Measurements from ENCODE around the gene SLC9B2. TPM values are rescaled to one million over a fixed set of nuclear protein-coding genes. Genes with fewer than 3 reads are reported as not detected.

The SLC9B2 gene
- total RNA-seq, 2 experiments from 2014 or later, result 18.2 to 19.7 TPM

DNA sequence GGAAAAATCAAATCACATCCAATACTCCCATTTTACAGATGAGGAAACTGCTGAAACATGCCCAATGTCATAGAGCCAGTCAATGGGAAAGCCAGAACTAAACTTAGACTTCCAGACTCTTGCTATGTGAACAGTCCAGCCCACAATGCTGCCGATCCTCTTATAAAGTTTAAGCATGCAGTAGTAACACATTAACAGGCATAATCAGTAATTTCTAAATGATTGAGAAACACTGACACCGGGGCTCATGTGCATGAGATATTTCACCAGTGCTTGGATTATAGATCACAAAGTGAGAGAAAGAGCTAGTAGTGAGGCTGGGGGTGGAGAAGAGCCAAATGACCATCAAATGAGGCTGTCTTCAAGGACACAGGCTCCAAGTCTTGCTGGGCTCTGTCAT is 20.6 kb upstream of the SLC9B2 start:
- DNase-seq (no peak), ATAC-seq (ENCODE audit: low read depth) (no peak)
- Mint-ChIP-seq H3K4me1 (peaks cover 25% of the 10 kb centered on the region), H3K27me3 (no peaks in the 10 kb centered on the region), H3K36me3 (peaks cover 6% of the 10 kb centered on the region), H3K4me3 (no peak overlapping the region), H3K27ac (no peak overlapping the region), H3K9me3 (no peaks in the 10 kb centered on the region)
- POLR2A ChIA-PET, result no interaction called here

DNA sequence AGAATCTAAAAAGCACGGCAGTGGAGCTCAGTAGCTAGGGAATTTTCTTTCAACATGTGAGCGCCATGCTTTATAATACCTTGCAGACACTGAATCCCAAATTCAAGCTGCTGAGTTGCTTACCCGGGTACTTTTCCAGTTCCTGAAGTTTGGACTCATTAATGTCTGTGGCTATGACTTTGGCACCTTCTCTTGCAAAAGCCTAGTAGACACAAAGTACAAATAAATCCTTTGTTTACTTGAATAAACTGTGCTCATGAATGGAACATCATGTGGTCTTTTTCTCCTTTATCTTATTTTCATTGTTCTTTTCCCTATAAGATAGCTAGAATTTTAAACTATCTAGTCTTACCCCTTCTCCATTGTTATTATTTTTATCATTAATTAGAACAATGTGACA is 18.5 kb upstream of the SLC9B2 start:
- Mint-ChIP-seq H3K27ac (no peak overlapping the region), H3K36me3 (peaks cover 8% of the 10 kb centered on the region), H3K9me3 (no peaks in the 10 kb centered on the region), H3K4me3 (no peak overlapping the region), H3K4me1 (peaks cover 32% of the 10 kb centered on the region), H3K27me3 (no peaks in the 10 kb centered on the region)
- DNase-seq (no peak), ATAC-seq (ENCODE audit: low read depth) (no peak)
- POLR2A ChIA-PET, result no interaction called here

DNA sequence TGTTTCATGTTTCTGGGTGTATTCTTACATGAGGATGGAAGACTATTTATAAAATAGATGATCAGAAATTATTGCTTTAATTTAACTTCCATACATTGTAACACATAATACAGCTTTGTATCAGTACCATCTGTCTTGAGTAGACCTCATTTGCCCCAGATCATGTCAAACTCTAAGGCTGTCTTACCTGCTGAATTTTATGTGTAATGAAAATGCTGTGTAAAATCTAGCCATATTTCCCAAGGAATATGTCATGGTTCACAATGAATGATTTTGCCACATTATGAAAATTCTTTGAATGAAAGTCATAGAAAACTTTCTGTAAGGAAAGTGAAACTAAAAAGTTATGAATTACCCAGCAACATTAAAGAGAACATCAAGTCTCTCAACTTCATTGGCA is 15.7 kb upstream of the SLC9B2 start:
- Mint-ChIP-seq H3K9me3 (no peaks in the 10 kb centered on the region), H3K4me3 (peak overlapping the region; percentile 79), H3K36me3 (peaks cover 16% of the 10 kb centered on the region), H3K4me1 (peaks cover 23% of the 10 kb centered on the region), H3K27me3 (no peaks in the 10 kb centered on the region), H3K27ac (peak overlapping the region; percentile 87)
- DNase-seq (no peak), ATAC-seq (ENCODE audit: low read depth) (no peak)
- POLR2A ChIA-PET, result interaction anchor here (0.8 kb wide), 1 partner anchor 15 kb away, joined by 3 read pairs; no protein-coding TSS in a partner anchor

DNA sequence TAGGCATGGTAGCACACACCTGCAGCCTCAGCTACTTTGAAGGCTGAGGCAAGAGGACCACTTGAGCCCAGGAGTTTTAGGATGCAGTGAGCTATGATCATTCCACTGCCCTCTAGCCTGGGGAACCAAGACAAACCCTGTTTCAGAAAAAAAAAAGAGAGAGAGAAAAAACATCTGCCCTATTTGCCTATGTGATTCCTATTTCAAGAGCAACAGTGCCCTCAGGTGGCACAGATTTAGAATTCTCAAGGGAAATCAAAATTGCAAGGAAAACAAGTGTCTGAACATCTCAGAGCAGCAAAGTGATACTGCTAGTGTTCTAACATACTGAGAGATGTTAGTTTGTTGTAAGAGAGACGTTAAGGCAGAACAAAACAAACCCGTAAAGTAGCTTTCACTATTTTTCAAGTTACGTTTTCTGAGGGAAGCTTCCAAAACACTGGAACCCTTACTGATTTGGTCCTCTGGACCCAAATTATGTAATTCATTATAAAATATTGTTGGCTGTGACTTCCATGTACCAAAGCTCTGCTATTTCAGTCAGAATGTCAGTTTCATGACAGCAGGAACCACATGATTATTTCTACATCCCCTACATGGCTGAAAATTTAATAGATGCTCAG is 15.2 kb upstream of the SLC9B2 start:
- H3K9me3 Mint-ChIP-seq, result no peaks in the 10 kb centered on the region
- H3K4me1 Mint-ChIP-seq, result peaks cover 23% of the 10 kb centered on the region
- ATAC-seq (ENCODE audit: low read depth), result peak; percentile 34
- H3K27me3 Mint-ChIP-seq, result no peaks in the 10 kb centered on the region
- no peak for DNase-seq
- peak overlapping the region; percentile 87 for H3K27ac Mint-ChIP-seq
- POLR2A ChIA-PET, result interaction anchor here (0.8 kb wide), 1 partner anchor 15 kb away, joined by 3 read pairs; no protein-coding TSS in a partner anchor
- peak overlapping the region; percentile 79 for H3K4me3 Mint-ChIP-seq
- H3K36me3 Mint-ChIP-seq, result peaks cover 18% of the 10 kb centered on the region

DNA sequence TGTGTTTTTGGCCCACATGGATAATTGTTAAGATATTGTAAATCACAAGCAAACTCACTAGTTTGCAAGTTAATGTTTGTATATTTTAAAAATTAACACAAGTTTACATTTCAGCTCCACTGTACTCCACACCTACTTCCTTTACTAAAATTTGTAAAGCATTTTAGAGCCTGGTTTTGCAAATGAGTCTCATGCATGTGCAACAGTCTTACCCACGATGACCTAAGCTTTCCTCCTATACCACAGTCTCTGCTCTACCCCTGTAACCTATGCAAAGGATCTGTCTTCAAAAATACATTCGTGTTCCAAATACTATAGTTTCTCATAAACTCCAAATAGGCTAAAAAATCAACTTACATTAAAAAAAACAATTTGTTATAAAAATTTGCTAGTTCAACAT is 12.9 kb upstream of the SLC9B2 start:
- Mint-ChIP-seq H3K27me3 (no peaks in the 10 kb centered on the region), H3K4me3 (no peak overlapping the region), H3K9me3 (no peaks in the 10 kb centered on the region), H3K4me1 (peaks cover 23% of the 10 kb centered on the region), H3K27ac (no peak overlapping the region), H3K36me3 (peaks cover 18% of the 10 kb centered on the region)
- POLR2A ChIA-PET, result interaction anchor here (1.4 kb wide), 1 partner anchor 70 kb away, joined by 3 read pairs; the partner anchor contains the start of gene SLC9B1
- ATAC-seq (ENCODE audit: low read depth) (peak; percentile 77), DNase-seq (no peak)

DNA sequence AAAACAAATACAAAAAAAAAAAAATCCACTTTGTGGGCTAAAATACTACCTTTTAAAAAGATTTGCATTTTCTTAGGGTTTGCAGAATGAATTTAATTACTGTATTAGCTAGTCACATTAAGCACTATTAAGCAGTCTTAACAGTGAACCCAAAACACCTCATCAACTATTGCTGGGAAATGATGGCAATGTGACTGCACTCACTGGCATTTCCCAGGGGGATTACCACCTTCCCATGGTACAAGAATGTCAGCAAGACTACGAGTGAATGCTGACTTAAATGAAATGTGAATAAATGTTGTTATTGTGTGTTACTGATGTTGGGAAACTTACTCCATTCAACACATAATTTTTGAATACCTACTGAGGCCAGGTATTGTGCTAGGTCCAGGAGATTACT is 10.0 kb upstream of the SLC9B2 start:
- Mint-ChIP-seq H3K9me3 (no peaks in the 10 kb centered on the region), H3K36me3 (peaks cover 17% of the 10 kb centered on the region), H3K4me3 (no peak overlapping the region), H3K27me3 (no peaks in the 10 kb centered on the region), H3K27ac (no peak overlapping the region), H3K4me1 (peaks cover 8% of the 10 kb centered on the region)
- POLR2A ChIA-PET, result no interaction called here
- DNase-seq (no peak), ATAC-seq (ENCODE audit: low read depth) (no peak)

DNA sequence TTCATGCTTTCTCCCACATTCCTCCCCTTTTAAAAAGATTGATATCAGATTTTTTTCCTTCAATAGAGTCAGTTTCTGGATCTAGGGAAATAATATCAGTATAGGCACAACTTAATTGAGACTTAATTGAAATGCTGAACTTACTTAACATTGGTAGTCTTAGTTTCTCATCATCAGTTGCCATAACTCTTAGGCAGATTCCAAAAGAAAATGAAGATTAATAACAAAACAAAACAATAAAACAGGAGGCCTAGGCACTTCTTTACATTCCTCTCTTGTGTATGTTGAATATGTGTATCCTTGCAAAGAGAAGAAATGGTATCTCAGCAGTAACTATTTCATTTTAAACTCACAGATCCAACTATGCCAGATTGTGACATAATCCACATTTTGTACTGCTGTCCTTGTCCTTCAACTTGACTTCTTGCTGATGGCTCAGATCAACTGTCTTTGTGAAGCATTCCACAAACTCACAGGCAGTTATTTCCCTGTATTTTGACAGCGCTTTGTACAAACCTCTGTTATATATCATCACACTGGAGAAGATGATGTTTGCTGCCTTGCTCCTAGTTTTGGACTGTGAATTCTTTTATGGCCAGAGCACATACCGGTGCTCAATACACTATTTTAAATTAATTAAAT is 9.1 kb upstream of the SLC9B2 start:
- ATAC-seq (ENCODE audit: low read depth), result no peak
- POLR2A ChIA-PET, result no interaction called here

DNA sequence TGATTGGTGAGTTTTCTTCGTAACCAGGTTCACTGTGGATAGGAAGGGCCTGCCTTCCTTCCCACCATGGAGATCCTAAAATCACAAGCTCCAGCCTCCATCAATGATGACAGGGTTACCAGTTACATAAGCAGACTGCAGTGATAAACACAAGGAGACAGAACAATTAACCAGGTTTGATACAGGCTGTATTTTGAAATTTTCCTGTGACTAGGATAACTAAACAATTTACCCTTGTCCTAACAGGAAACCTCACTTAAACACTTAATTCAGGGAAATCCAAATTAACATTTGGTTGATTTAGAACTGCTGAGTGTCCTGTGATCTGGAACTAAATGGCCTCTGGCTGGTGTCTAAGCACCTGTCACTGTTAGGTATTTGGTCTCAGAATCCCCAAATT is 3.1 kb upstream of the SLC9B2 start:
- POLR2A ChIA-PET, result no interaction called here
- no peak overlapping the region for H3K4me3 Mint-ChIP-seq
- H3K36me3 Mint-ChIP-seq, result peaks cover 11% of the 10 kb centered on the region
- H3K9me3 Mint-ChIP-seq, result no peaks in the 10 kb centered on the region
- H3K4me1 Mint-ChIP-seq, result peaks cover 23% of the 10 kb centered on the region
- no peaks in the 10 kb centered on the region for H3K27me3 Mint-ChIP-seq
- H3K27ac Mint-ChIP-seq, result peak overlapping the region; percentile 1
- ATAC-seq (ENCODE audit: low read depth) (no peak), DNase-seq (no peak)

More for the DNA sequence above, 9.1 kb upstream of the SLC9B2 start:
- Mint-ChIP-seq H3K4me1 (peaks cover 6% of the 10 kb centered on the region), H3K36me3 (peaks cover 21% of the 10 kb centered on the region), H3K4me3 (no peak overlapping the region), H3K9me3 (no peaks in the 10 kb centered on the region), H3K27ac (no peak overlapping the region), H3K27me3 (no peaks in the 10 kb centered on the region)
- DNase-seq, result no peak

DNA sequence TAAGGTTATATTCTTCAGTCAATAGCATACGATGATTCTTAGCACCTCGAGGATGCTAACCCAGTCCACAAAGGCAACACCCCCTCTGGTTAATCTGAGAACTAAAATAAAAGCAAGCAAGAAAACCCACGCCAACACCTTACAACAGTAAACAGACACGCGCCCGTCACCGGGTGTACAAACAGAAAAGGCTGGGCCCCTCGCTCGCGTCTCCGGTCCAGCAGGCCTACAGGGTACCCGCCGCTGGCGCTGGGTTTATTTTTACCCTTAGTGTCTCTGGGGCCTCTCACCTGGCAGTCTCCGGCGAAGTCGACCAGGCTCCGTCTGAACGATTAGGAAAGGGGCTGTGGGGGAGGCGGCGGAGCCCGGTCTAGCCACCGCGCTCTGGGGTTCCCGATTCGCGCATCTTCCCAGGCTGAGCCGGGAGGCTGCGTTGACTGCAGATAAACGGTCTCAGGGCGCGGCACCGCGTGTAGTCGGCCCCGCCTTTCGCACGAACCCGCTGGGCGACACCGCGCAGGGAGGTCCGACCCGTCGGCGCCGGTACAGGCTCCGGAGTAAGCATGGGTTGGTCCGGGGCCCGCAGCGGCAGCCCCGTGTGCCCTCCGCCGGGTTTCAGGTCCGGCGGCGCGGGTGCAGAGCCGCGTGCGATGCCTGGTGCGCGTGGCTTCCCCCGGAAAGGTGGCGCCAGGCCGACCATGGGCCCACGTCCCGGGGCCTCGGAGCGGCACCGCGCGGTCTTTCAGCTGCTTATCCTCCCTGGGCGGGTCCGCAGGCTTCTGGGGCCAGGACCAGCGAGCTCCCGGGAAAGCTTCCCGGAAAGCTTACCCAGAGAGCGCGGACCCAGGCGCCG is 441 bp downstream of the SLC9B2 start:
- peaks cover 12% of the 10 kb centered on the region for H3K36me3 Mint-ChIP-seq
- peak overlapping the region; percentile 99 for H3K27ac Mint-ChIP-seq
- H3K4me3 Mint-ChIP-seq, result peak overlapping the region; percentile 80
- peaks cover 38% of the 10 kb centered on the region for H3K4me1 Mint-ChIP-seq
- no peaks in the 10 kb centered on the region for H3K27me3 Mint-ChIP-seq
- peak; percentile 75 for ATAC-seq (ENCODE audit: low read depth)
- POLR2A ChIA-PET, result interaction anchor here (0.8 to 1.6 kb wide), 5 partner anchors 29 to 249 kb away, joined by 3 to 5 read pairs (median 3); partner anchors contain the start of genes CISD2 and UBE2D3
- H3K9me3 Mint-ChIP-seq, result no peaks in the 10 kb centered on the region
- DNase-seq, result peak; percentile 81

DNA sequence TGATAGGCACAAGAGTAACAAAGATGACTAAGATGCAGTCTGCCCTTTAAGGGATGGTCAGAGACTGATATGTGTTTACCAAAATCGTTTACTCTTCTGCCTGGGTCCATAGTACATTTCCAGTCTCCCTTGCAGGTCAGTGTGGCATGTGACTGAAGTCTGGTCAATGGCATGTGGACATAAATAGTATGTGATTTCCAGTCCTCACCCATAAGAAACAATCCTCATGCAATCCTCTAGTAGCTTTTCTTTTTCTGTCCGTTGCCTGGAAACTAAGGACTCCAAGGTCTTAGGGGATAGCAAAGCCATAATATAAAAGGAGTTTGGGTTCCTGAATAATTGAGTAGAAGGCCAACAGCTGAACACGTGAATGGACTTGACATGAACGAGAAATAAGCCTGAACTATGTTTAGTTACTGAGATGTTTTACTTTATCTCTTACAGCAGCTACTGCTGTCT is 1.1 kb downstream of the SLC9B2 start:
- POLR2A ChIA-PET, result interaction anchor here (0.8 kb wide), 1 partner anchor 247 kb away, joined by 3 read pairs; no protein-coding TSS in a partner anchor
- H3K27me3 Mint-ChIP-seq, result no peaks in the 10 kb centered on the region

DNA sequence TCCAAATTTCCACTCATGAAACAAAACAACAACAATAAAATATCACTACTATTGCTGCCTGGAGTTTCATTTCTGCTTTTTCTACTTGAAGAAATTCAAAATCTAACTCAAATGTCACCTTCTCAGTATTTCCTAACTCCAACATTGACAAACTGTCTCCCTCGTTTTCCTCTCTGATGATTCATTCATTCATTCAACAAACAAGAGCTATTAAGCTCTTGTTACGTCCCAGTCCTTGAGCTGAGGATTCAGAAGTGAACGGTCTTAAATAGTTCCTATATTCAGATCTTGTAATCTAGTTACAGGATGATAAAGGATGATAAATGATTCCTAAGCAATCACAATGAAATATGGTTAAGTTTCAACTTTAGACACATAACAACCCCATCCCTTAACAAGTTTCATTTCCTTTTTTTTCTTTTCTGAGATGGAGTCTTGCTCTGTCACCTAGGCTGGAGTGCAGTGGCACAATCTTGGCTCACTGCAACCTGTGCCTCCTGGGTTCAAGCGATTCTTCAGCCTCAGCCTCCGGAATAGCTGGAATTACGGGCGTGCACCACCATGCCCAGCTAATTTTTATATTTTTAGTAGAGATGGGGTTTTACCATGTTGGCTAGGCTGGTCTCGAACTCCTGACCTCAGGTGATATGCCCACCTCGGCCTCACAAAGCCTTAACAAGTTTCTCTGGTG is 1.7 kb downstream of the SLC9B2 start:
- POLR2A ChIA-PET, result interaction anchor here (0.8 kb wide), 1 partner anchor 246 kb away, joined by 3 read pairs; no protein-coding TSS in a partner anchor
- Mint-ChIP-seq H3K27ac (peak overlapping the region; percentile 99), H3K27me3 (no peaks in the 10 kb centered on the region), H3K9me3 (no peaks in the 10 kb centered on the region), H3K4me3 (peak overlapping the region; percentile 80), H3K4me1 (peaks cover 38% of the 10 kb centered on the region), H3K36me3 (peaks cover 10% of the 10 kb centered on the region)
- DNase-seq, result no peak
- ATAC-seq (ENCODE audit: low read depth), result no peak

More for the DNA sequence above, 1.1 kb downstream of the SLC9B2 start:
- DNase-seq (no peak), ATAC-seq (ENCODE audit: low read depth) (no peak)
- no peaks in the 10 kb centered on the region for H3K9me3 Mint-ChIP-seq
- peak overlapping the region; percentile 80 for H3K4me3 Mint-ChIP-seq
- peak overlapping the region; percentile 99 for H3K27ac Mint-ChIP-seq
- H3K4me1 Mint-ChIP-seq, result peaks cover 38% of the 10 kb centered on the region
- peaks cover 10% of the 10 kb centered on the region for H3K36me3 Mint-ChIP-seq

DNA sequence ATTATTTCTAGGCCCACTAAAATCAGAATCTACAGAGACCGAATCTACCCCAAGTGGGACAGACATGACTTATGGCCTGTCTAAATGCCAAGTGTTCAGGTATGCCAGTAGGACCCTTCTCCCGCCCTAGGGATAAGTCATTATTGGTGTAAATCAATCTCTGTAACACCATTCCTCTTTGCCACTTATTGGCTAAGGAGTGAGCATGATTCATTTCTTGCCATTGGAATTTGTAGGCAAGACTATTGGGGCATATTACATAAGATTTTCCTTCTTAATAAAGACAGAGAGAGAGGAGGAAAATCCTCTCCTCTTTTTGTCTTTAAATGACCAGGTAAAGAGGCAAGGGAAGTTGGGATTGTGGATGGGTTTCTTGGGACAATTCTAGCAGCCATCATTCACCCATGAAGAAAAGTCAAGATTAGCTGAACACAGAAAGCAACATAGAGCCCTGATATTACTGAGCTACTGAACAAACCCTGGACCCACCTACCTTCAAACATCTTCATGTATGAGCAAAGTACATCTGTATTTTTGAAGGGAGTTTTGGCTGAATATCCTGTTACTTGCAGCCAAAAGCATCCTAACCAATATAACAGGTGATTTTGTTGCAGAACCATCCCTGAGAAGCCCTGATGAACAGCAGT is 2.6 kb downstream of the SLC9B2 start:
- H3K4me1 Mint-ChIP-seq, result peaks cover 36% of the 10 kb centered on the region
- peak overlapping the region; percentile 28 for H3K4me3 Mint-ChIP-seq
- DNase-seq (no peak), ATAC-seq (ENCODE audit: low read depth) (no peak)
- H3K27me3 Mint-ChIP-seq, result no peaks in the 10 kb centered on the region
- peaks cover 13% of the 10 kb centered on the region for H3K36me3 Mint-ChIP-seq
- POLR2A ChIA-PET, result no interaction called here
- no peaks in the 10 kb centered on the region for H3K9me3 Mint-ChIP-seq
- no peak overlapping the region for H3K27ac Mint-ChIP-seq
